Kidney (tissue), 14 donors: Measurements from ENCODE around the gene DDX27. TPM values are rescaled to one million over a fixed set of nuclear protein-coding genes. Genes with fewer than 3 reads are reported as not detected.

Experiments
- DNase-seq, 5 donors: peaks; one replicate each; pipeline ENCODE4 v3.0.0-alpha.2; 2013 to 2020
- FAIRE-seq: peaks from 2 replicates; lab custom pipeline; 2012; peaks lifted over from hg19 to GRCh38; lab: Jason Lieb, UNC
- H3K27ac ChIP-seq, 2 donors: one replicate each; pipeline ENCODE4 v1.7.0; 2013; ENCODE audit warnings: low read depth in 2 of 2, low read length in 2 of 2, inconsistent platforms in 1 of 2
- H3K27me3 ChIP-seq: one replicate; pipeline ENCODE4 v1.7.1; 2013; ENCODE audit warnings: low read length, inconsistent platforms; ENCODE audit not compliant: control insufficient read depth, insufficient read depth
- H3K36me3 ChIP-seq, 3 donors: one replicate each; pipeline versions ENCODE4 v1.7.0 to v1.7.1; 2013; ENCODE audit warnings: low read length in 3 of 3, control low read depth in 1 of 3, inconsistent platforms in 1 of 3; ENCODE audit not compliant: insufficient read depth in 3 of 3, control insufficient read depth in 2 of 3
- H3K4me1 ChIP-seq, 3 donors: one replicate each; pipeline versions ENCODE4 v1.7.0 to v1.7.1; 2013; ENCODE audit warnings: low read length in 3 of 3, inconsistent platforms in 1 of 3, low read depth in 1 of 3; ENCODE audit not compliant: control insufficient read depth in 2 of 3, insufficient read depth in 2 of 3
- H3K4me3 ChIP-seq, 3 donors: one replicate each; pipeline versions ENCODE4 v1.7.0 to v1.8.1; 2013; ENCODE audit warnings: low read length in 3 of 3, control low read depth in 1 of 3, inconsistent platforms in 1 of 3
- H3K9ac ChIP-seq, 3 donors: one replicate each; pipeline versions ENCODE4 v1.7.0 to v1.7.1; 2013; ENCODE audit warnings: low read length in 3 of 3, control low read depth in 1 of 3, inconsistent platforms in 1 of 3
- H3K9me3 ChIP-seq, 3 donors: one replicate each; pipeline versions ENCODE4 v1.7.0 to v1.7.1; 2013; ENCODE audit warnings: low read length in 3 of 3, control low read depth in 1 of 3, inconsistent platforms in 1 of 3; ENCODE audit not compliant: control insufficient read depth in 2 of 3, insufficient read depth in 1 of 3
- intact Hi-C: fragments of 100-400 bp; cut with DNase I; formaldehyde crosslinking; loops from one replicate; pipeline ENCODE4 v1.11.1; 2022
- polyA plus RNA-seq: library from polyadenylated mRNA; stranded (reverse); fragments of 350-450 nt; fragmentation: Illumina TruSeq; extraction: RNeasy Lipid Tissue Mini Kit (QIAGEN cat#74804); gene quantifications from one replicate; pipeline ENCODE4 v1.2.3, GENCODE V29; 2014; ENCODE audit warnings: low read depth, low replicate concordance; ENCODE audit not compliant: insufficient read depth
- total RNA-seq: library from RNA; stranded (reverse); fragmentation: NEBNext Ultra II Directional; extraction: Animal tissue kit (Norgen Biotek cat#: 25700); gene quantifications from one replicate; pipeline ENCODE4 v1.2.1, GENCODE V29; 2021
- TF ChIP-seq, protein P1 (sequence below): IDR thresholded peaks from 3 replicates; pipeline ENCODE4 v1.5.1; 2012; ENCODE audit warnings: mild to moderate bottlenecking, moderate library complexity, borderline replicate concordance; ENCODE audit not compliant: insufficient read depth; ENCODE audit errors: extremely low read depth
- donor health status: control.
- donor health status: control.
- donor health status: control.
- donor health status: control.
- donor health status: control.
- donor health status: DM: yes; HTN: yes; CAD: no.
- donor health status: Normal renal cell carcinoma (clear cell type).

DDX27 gene
- total and polyA plus RNA-seq, 2 donors from 2014 or later = 22.8 to 30.6 TPM

DNA sequence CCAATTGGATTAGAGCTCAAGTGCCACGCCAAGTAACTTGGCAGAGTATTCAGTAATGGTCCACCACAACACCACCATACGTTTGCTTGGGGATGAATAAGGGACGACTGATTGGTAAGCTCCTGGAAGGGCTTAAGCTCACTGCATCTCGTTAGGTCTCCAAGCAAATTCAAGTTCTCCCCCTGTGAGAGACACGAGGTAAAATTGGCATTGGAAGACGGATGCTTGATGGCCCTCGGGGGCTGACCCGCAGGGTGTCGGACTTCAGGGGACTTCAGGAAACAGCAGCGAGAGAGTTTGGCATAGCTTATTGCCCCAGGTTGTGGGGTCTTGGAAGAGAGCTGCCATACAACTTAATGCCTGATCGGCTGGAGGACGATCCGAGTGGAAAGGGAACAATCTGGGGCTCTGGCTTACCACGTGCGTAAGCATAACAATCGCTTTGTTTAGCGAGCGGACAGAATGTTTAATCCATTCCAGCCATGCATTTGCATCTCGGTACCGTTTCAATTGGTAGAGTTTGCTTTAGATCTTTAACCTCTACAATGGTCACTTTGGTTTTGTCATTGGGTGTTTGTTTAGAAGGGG, 63.5 kb downstream of the DDX27 start:
- DNase-seq (no peak), FAIRE-seq (no peak)
- Histone ChIP-seq H3K9me3 (peaks cover 22 to 48% (median 26%) of the 10 kb centered on the region in 3 donors), H3K27ac (no peak overlapping the region), H3K4me3 (no peak overlapping the region), H3K9ac (no peak overlapping the region), H3K4me1 (peaks cover 0 to 14% (median 12%) of the 10 kb centered on the region in 3 donors), H3K27me3 (no peaks in the 10 kb centered on the region), H3K36me3 (peaks cover 65 to 78% (median 67%) of the 10 kb centered on the region in 3 donors)
- TF ChIP-seq, protein P1, sequence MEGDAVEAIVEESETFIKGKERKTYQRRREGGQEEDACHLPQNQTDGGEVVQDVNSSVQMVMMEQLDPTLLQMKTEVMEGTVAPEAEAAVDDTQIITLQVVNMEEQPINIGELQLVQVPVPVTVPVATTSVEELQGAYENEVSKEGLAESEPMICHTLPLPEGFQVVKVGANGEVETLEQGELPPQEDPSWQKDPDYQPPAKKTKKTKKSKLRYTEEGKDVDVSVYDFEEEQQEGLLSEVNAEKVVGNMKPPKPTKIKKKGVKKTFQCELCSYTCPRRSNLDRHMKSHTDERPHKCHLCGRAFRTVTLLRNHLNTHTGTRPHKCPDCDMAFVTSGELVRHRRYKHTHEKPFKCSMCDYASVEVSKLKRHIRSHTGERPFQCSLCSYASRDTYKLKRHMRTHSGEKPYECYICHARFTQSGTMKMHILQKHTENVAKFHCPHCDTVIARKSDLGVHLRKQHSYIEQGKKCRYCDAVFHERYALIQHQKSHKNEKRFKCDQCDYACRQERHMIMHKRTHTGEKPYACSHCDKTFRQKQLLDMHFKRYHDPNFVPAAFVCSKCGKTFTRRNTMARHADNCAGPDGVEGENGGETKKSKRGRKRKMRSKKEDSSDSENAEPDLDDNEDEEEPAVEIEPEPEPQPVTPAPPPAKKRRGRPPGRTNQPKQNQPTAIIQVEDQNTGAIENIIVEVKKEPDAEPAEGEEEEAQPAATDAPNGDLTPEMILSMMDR = no peak
- intact Hi-C loops = no loop called here

DNA sequence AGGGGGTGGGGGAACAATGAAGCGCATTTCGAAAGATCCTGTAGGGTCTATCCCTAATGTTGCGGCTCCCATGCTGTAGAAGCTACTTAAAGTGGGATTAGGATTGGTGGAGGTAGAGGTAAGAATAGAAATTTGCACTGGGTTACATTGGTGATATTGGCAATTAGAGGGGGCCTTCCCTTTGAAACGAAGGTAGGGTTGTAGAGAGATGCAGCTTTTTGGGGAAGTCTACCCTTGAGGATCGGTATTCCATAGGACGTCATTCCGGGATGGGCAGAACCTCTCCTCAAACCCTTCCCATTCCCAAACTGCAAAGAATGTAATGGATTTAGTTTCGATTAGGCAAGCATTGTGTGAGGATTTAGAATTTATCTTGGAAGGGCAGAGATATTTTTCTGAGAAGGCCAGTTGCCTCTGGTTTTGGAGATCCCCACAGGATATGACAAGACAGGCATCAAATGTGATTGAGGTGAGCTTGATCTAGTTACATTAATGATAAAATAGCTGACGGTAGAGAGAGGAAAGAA, 64.0 kb downstream of the DDX27 start:
- Histone ChIP-seq H3K36me3 (peaks cover 68 to 84% (median 72%) of the 10 kb centered on the region in 3 donors), H3K27ac (no peak overlapping the region), H3K9ac (no peak overlapping the region), H3K4me1 (peaks cover 0 to 15% (median 12%) of the 10 kb centered on the region in 3 donors), H3K27me3 (no peaks in the 10 kb centered on the region), H3K4me3 (no peak overlapping the region), H3K9me3 (peaks cover 22 to 51% (median 26%) of the 10 kb centered on the region in 3 donors)
- intact Hi-C loops = no loop called here
- no peak for DNase-seq
- TF ChIP-seq, protein P1 = no peak
- FAIRE-seq = no peak

DNA sequence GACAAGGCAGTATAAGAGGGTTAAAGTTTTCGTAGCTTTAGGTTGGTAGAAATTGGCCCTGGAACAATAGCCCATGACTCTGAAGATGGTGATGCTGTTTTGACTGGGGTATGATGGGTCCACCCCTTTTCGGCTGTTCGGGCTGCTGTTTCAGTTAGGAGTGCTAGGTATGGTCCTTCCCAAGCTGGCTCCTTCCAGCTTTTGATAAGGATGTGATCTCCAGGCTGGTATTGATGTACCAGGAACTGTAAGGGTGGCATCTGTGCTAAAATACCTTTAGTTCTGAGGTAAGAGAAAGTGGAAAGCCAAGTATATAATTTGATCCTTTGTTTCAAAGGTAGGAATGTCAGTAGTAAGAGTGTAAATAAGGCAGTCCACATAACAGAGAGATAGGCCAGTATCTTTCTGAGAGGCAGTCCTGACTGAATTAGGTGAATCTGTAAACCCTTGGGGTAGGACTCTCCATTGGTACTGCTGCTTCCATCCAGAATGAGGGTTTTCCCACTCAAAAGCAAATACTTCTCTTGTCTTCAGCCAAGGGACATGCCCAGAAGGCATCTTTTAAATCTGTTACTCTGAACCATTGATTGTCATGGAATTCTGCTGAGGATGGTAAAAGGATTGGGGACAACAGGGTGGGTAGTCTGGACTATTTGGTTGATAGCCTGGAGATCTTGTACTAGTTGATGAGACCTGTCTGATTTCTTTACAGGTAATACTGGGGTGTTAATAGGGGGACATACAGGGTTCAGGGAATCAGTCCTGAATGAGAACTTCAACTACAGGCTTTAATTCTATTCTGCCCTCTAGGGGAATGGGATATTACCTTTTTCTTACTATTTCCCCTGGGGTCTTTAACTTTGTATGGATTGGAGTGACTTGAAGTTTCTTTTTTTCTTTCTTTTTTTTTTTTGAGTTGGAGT, 64.7 kb downstream of the DDX27 start:
- Histone ChIP-seq H3K27me3 (no peaks in the 10 kb centered on the region), H3K9me3 (peaks cover 22 to 51% (median 26%) of the 10 kb centered on the region in 3 donors), H3K4me3 (no peak overlapping the region), H3K36me3 (peaks cover 73 to 91% (median 78%) of the 10 kb centered on the region in 3 donors), H3K4me1 (peaks cover 0 to 13% (median 12%) of the 10 kb centered on the region in 3 donors), H3K9ac (no peak overlapping the region), H3K27ac (no peak overlapping the region)
- intact Hi-C loops = no loop called here
- TF ChIP-seq, protein P1 = no peak
- DNase-seq (no peak), FAIRE-seq (no peak)
